Measurements from ENCODE around the gene NOVA1. TPM values are rescaled to one million over a fixed set of nuclear protein-coding genes. Genes with fewer than 3 reads are reported as not detected.

NOVA1 gene
- total RNA-seq, 1 donor from 2014 or later: 35.1 TPM

DNA sequence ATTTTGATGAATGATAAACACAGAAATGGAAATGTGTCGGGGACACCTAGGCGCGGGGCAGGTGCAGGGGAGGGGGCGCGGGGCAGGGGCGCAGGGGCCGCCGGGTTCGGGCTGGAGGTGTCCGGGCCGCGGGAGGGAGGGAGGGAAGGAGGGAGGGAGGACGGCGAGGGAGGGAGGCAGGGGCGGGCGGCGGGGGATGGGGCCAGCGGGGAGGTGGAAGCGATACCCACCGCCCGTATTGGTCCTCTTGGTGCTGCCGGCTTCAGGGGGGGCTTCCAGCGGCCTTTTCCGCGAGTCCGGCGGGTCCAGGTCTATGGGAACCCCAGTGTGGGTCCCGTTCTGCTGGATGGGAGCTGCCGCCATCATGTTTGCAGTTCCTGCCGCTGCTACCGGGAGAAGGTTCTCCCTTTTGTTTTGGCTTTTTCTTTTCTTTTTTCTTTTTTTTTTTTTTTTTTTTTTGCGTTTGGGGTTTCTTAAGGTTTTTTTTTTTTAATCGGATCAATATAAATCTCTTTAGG lies 703 bp downstream of the NOVA1 start:
- H3K9me3 ChIP-seq: no peaks in the 10 kb centered on the region
- intact Hi-C loops (cut with DNase I): no loop called here
- H3K27me3 ChIP-seq: no peaks in the 10 kb centered on the region
- peak in 1 of 2 donors; percentile 85 for DNase-seq (ENCODE audit: extremely low spot score in 2 of 2)
- H3K4me3 ChIP-seq: peak overlapping the region; percentile 49 to 72
- H3K27ac ChIP-seq: peak overlapping the region; percentile 94
- no peak for TF ChIP-seq POLR2A (IDR thresholded peaks at IDR 0.05)
- TF ChIP-seq, protein P1, sequence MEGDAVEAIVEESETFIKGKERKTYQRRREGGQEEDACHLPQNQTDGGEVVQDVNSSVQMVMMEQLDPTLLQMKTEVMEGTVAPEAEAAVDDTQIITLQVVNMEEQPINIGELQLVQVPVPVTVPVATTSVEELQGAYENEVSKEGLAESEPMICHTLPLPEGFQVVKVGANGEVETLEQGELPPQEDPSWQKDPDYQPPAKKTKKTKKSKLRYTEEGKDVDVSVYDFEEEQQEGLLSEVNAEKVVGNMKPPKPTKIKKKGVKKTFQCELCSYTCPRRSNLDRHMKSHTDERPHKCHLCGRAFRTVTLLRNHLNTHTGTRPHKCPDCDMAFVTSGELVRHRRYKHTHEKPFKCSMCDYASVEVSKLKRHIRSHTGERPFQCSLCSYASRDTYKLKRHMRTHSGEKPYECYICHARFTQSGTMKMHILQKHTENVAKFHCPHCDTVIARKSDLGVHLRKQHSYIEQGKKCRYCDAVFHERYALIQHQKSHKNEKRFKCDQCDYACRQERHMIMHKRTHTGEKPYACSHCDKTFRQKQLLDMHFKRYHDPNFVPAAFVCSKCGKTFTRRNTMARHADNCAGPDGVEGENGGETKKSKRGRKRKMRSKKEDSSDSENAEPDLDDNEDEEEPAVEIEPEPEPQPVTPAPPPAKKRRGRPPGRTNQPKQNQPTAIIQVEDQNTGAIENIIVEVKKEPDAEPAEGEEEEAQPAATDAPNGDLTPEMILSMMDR (IDR thresholded peaks at IDR 0.05): no peak
- TF ChIP-seq POLR2AphosphoS5 (IDR thresholded peaks at IDR 0.05; ENCODE audit: insufficient read depth in 1 of 2, low read depth in 1 of 2): no peak
- H3K36me3 ChIP-seq: no peaks in the 10 kb centered on the region
- H3K4me1 ChIP-seq: peaks cover 10% of the 10 kb centered on the region

DNA sequence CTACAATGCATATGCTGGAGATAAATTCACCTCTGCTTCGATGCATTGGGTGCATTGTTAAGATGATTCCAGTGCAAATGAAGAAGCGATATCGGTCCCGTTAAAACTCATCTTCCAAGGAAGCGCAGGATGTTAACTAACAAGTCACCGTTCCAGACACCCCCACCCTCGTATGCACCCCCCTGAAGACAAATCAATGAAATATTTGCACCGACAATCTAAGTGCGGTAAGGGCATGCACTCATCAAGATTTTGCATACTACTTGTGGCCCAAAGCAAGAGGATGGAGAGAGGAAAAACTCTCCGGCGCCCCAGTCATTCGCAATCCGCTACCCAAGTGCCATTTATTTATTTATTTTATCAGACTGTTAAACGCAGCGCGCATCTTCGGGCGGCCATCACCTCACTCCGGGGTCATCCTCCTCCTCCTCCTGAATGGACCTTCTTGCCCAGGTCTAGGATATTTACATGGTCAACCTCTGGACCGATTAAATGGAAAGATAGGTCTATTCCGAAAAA lies 1.2 kb downstream of the NOVA1 start:
- peaks cover 10% of the 10 kb centered on the region for H3K4me1 ChIP-seq
- peak overlapping the region; percentile 49 to 72 for H3K4me3 ChIP-seq
- peak in 1 of 2 donors; percentile 83 for DNase-seq (ENCODE audit: extremely low spot score in 2 of 2)
- H3K9me3 ChIP-seq: no peaks in the 10 kb centered on the region
- no peaks in the 10 kb centered on the region for H3K27me3 ChIP-seq
- peak overlapping the region; percentile 94 for H3K27ac ChIP-seq
- no peaks in the 10 kb centered on the region for H3K36me3 ChIP-seq
- TF ChIP-seq POLR2A (IDR thresholded peaks at IDR 0.05): no peak
- TF ChIP-seq, protein P1 (IDR thresholded peaks at IDR 0.05): no peak
- TF ChIP-seq POLR2AphosphoS5 (IDR thresholded peaks at IDR 0.05; ENCODE audit: insufficient read depth in 1 of 2, low read depth in 1 of 2): no peak
- intact Hi-C loops (cut with DNase I): no loop called here

DNA sequence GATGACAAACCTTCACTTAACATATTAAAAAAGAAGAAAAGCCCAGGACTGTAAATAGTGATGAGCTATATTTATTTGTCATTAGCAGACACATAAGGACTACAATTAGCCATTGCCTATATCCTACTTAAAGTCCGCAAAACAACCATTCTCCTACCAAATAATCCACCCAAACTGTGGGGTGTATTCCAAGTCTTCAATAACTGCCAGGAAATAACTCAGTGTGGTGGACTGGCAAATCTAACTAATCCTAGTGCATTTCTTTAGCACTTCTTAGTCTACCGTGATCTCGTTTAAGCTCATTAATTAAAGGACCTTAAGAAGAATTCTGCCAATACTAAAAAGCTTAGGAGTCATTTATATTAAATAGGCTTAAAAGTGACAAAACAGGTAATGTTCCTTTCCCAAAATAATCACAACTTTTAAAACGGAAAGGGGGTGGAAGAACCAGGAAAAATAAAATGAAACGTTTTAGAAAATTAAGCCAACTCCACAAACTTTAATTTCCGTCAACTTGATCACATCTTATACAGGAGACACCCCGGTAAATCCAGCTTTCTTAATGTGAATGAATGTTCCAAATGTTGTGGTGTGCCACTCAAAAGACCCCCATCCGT lies 1.8 kb downstream of the NOVA1 start:
- intact Hi-C loops (cut with DNase I): no loop called here
- Histone ChIP-seq H3K36me3 (no peaks in the 10 kb centered on the region), H3K27ac (peak overlapping the region; percentile 94), H3K4me3 (peak overlapping the region; percentile 49 to 72), H3K27me3 (no peaks in the 10 kb centered on the region), H3K4me1 (peaks cover 10% of the 10 kb centered on the region), H3K9me3 (no peaks in the 10 kb centered on the region)
- TF ChIP-seq POLR2AphosphoS5 (IDR thresholded peaks at IDR 0.05; ENCODE audit: insufficient read depth in 1 of 2, low read depth in 1 of 2): no peak
- no peak for TF ChIP-seq POLR2A (IDR thresholded peaks at IDR 0.05)
- TF ChIP-seq, protein P1 (IDR thresholded peaks at IDR 0.05): no peak
- no peak for DNase-seq (ENCODE audit: extremely low spot score in 2 of 2)

DNA sequence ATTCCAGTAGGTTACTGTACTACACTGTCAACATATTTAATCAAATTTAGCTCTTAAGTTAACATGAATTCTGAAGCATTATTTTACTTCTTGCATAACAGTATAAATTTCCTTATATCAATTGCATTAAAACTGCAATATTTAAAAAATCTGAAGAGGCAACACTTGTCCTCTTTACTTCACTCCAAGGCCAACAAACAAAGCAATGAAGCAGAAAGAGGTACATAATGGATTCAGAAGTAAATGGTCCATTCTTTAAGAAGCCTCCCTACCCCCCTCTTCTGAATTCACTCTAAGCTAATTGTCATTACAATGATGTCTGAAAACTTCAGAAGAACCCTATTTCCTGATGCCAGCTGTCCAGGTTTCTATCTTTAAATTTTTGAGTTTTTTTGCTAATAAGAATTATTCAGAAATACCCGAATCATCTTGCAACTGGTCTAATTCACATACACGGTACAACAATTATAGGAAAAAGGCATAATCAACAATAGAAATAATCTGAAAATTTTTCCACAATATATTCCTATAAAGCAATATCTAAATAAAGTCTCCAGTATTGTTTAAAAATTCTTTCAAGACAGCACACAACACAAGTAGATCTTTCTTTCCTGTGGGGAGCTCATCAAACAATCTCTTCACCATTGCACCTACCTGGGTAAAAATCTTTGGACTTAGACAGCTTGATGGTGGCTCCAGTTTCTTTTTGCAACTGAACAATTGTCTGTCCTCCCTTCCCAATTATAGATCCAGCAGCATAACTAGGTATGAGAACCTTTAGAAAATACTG lies 2.9 kb downstream of the NOVA1 start:
- no peak for DNase-seq (ENCODE audit: extremely low spot score in 2 of 2)
- no peaks in the 10 kb centered on the region for H3K36me3 ChIP-seq
- no peak for TF ChIP-seq POLR2A (IDR thresholded peaks at IDR 0.05)
- TF ChIP-seq, protein P1 (IDR thresholded peaks at IDR 0.05): no peak
- TF ChIP-seq POLR2AphosphoS5 (IDR thresholded peaks at IDR 0.05; ENCODE audit: insufficient read depth in 1 of 2, low read depth in 1 of 2): no peak
- H3K27ac ChIP-seq: peak overlapping the region; percentile 94
- H3K9me3 ChIP-seq: no peaks in the 10 kb centered on the region
- intact Hi-C loops (cut with DNase I): no loop called here
- peak overlapping the region; percentile 49 to 72 for H3K4me3 ChIP-seq
- H3K27me3 ChIP-seq: no peaks in the 10 kb centered on the region
- peaks cover 10% of the 10 kb centered on the region for H3K4me1 ChIP-seq

Data from vagina (tissue), 2 donors.